ENCODE data around the gene RTBDN. TPM values are rescaled to one million over a fixed set of nuclear protein-coding genes. Genes with fewer than 3 reads are reported as not detected.

Gene RTBDN
- total RNA-seq, 1 experiment from 2014 or later, result 25.1 TPM

DNA sequence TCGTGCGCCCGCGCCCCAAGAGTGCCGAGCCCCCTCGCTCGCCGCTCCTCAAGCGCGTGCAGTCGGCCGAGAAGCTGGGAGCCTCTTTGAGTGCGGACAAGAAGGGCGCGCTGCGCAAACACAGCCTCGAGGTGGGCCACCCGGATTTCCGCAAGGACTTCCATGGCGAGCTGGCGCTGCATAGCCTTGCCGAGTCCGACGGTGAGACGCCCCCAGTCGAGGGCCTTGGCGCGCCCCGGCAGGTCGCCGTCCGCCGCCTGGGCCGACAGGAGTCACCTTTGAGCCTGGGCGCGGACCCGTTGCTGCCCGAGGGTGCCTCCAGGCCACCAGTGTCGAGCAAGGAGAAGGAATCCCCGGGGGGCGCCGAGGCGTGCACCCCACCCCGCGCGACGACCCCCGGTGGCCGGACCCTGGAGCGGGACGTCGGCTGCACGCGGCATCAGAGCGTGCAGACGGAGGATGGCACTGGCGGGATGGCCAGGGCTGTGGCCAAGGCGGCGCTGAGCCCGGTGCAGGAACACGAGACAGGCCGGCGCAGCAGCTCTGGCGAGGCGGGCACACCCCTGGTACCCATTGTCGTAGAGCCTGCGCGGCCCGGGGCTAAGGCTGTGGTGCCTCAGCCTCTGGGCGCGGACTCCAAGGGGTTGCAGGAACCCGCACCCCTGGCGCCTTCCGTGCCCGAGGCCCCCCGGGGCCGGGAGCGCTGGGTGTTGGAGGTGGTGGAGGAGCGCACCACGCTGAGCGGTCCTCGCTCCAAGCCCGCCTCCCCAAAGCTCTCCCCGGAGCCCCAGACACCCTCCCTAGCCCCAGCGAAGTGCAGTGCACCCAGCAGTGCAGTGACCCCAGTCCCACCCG, 39.7 kb upstream of the RTBDN start:
- Histone ChIP-seq H3K79me2 (ENCODE audit: insufficient read depth, low read length) (no peaks in the 10 kb centered on the region), H3K4me2 (ENCODE audit: low read length) (no peak overlapping the region), H3K27ac (ENCODE audit: low read depth, low read length) (no peak overlapping the region), H3K27me3 (ENCODE audit: insufficient read depth, low read length) (no peaks in the 10 kb centered on the region), H2AFZ (ENCODE audit: low read depth, low read length, poor library complexity, severe bottlenecking) (no peak overlapping the region), H3K9ac (ENCODE audit: low read length) (no peak overlapping the region), H3K9me3 (ENCODE audit: control insufficient read depth in 1 of 2, insufficient read depth in 1 of 2, low read depth in 1 of 2, low read length in 2 of 2) (no peaks in the 10 kb centered on the region; a peak in 1 of 4 replicates), H3K9me2 (ENCODE audit: insufficient read depth) (no peaks in the 10 kb centered on the region), H3K4me1 (ENCODE audit: control insufficient read depth in 1 of 2, insufficient read depth in 2 of 2, low read length in 2 of 2) (no peaks in the 10 kb centered on the region), H3K4me3 (replicated peaks in 1 of 2; ENCODE audit: low read depth in 1 of 2, low read length in 2 of 2) (no peak overlapping the region), H3K36me3 (ENCODE audit: control insufficient read depth in 1 of 2, insufficient read depth in 2 of 2, low read length in 2 of 2) (peaks cover 4 to 5% of the 10 kb centered on the region in 2 experiments; a peak in 2 of 4 replicates), H4K20me1 (ENCODE audit: insufficient read depth) (no peaks in the 10 kb centered on the region)
- BruUV-seq (replicated peaks), result no TSS peak
- no peak for ATAC-seq
- ChIA-PET POLR2A (no interaction called here), CTCF (no interaction called here), RAD21 (ENCODE audit: low non-redundant PET in 1 of 2, low total read pairs in 2 of 2, uncharacterized antibody in 2 of 2, unreplicated experiment in 2 of 2) (no interaction called here)
- intact Hi-C loops (cut with micrococcal nuclease), result no loop called here
- no peak for DNase-seq (ENCODE audit: low read depth, low spot score)
- TF ChIP-seq ZNF274 (IDR thresholded peaks at IDR 0.05; ENCODE audit: low read depth, low read length) (no peak), SP1 (IDR thresholded peaks at IDR 0.05; ENCODE audit: low read depth) (no peak), CEBPB (IDR thresholded peaks at IDR 0.05; ENCODE audit: low read depth) (no peak), POLR2AphosphoS5 (IDR thresholded peaks at IDR 0.05; ENCODE audit: low read depth, low read length) (0 out of 2 replicates have a peak, but pooled peaks have one; percentile 4), CBX3 (IDR thresholded peaks at IDR 0.05; ENCODE audit: low read depth) (no peak), EGR1 (IDR thresholded peaks at IDR 0.05; ENCODE audit: low read depth) (no peak), REST (IDR thresholded peaks at IDR 0.05; ENCODE audit: low read depth) (no peak), EZH2phosphoT487 (IDR thresholded peaks at IDR 0.05; ENCODE audit: borderline replicate concordance) (no peak)
- TF ChIP-seq, protein P1, sequence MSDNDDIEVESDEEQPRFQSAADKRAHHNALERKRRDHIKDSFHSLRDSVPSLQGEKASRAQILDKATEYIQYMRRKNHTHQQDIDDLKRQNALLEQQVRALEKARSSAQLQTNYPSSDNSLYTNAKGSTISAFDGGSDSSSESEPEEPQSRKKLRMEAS (IDR thresholded peaks at IDR 0.05), result no peak

Measured in HCT116 (cell line).